Right lobe of liver (tissue), 4 donors: ENCODE data around the gene GGT7.

ENCODE experiments used
- CTCF ChIP-seq, 4 donors: fragments of 200-600 bp in 3 of 4; fragments of 450-650 bp in 1 of 4; IDR thresholded peaks; one replicate each; pipeline versions ENCODE4 v1.5.1 to v1.8.0; 2016 to 2022; ENCODE audit warnings: antibody characterized with exemption in 4 of 4, mild to moderate bottlenecking in 2 of 4
- POLR2A ChIP-seq: fragments of 450-650 bp; IDR thresholded peaks from one replicate; pipeline ENCODE4 v1.6.1; 2017; ENCODE audit warnings: antibody characterized with exemption, mild to moderate bottlenecking
- donor health status: DM: no; HTN: no; CAD: no.
- donor health status: DM: no; HTN: no; CAD: no.
- donor health status: DM: no; HTN: yes; CAD: no.

GRCh38 chr20:34859826-34860545, 12.7 kb downstream of the GGT7 start:
- TF ChIP-seq CTCF (IDR thresholded peaks at IDR 0.05) (no peak), POLR2A (no peak)
